IPS-18c (cell line): Measurements from ENCODE around the gene CRTC3.
"Not testable (repeated sequence)": the region's sequence is repeated elsewhere in the genome, so short reads cannot be mapped to it uniquely, and the experiment has no call there.

Experiments used
- H3K4me3 ChIP-seq: 2 replicates; pipeline ENCODE4 v1.7.0; 2013; ENCODE audit warnings: low read depth, mild to moderate bottlenecking, low read length, moderate library complexity; ENCODE audit not compliant: insufficient read depth
- H3K9me3 ChIP-seq: one replicate; pipeline ENCODE4 v1.6.1; 2013; ENCODE audit warnings: mild to moderate bottlenecking, low read length, moderate library complexity; ENCODE audit not compliant: control insufficient read depth, insufficient read depth

CRTC3 gene

DNA sequence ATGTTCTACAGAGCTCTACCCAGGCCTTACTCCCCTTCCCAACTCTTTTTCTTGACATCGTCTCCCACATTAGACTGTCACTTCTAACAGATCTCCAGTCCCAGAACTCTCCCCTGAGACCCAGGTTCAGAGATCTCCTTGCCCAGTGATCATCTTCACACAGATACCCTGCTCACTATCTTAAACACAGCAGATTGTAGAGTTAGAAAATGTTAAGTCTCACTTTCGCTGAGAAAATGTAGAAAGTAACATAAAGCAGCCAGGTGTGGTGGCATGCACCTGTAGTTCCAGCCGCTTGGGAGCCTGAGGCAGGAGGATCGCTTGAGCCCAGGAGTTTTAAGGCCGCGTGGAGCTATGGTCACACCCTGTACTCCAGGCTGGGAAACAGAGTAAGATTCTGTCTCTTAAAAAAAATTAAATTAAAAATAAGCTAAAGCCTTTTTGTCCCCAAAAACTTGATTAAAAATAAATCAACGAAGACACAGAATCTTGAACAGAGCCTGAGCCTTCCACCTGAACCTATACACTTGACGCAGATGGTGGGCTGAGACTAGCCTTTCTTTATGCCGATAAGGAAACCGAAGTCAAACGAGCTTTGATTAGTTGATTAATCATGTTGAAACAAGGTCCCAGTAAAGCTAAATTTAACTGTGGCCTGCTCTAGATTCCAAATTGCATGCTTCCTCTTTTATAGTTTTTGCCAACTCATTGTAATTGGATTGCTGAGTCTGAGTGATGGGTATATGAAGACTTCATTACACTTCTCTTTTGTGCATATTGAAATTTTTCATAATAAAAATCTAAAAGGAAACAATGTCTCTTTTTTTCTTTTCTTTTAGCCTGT lies 156.1 kb downstream of the CRTC3 start:
- Histone ChIP-seq H3K9me3 (no peaks in the 10 kb centered on the region), H3K4me3 (no peak overlapping the region)

DNA sequence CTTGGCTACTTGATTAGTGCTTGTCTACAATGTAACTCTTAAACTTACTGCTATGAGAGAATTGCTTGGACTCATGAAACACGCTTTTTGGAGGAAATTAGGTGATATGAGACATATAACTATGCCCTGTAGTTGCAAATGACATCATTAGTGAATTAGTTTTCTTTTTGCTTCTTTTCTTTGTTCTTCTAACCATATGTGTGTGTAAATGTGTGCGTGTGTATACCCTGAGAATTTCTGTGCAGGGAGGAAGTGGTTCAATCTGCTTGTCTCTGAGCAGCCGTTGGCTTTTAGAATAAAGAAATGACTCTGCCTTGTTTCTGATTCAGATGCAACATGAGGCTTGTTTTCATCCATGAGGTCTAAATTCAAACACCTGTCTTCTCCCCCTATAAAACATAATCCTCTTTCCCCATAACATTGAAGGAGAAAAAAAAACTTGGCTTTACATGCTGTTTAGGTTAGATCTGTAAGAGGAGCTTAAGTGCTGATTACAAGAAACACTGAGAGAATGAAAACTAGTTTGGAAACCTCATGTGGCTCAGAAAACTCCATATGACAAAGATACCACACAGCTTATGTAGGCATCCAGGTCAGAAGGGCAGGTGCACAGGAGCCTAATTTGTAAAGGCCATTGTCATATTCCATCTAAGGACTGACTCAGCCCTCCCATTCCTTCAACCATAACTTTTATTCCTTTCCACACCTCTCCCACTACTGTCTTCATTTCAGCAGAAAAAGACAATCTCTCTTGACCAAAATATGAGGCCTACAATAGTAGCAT lies 156.9 kb downstream of the CRTC3 start:
- Histone ChIP-seq H3K9me3 (no peaks in the 10 kb centered on the region), H3K4me3 (no peak overlapping the region)

- not testable (repeated sequence) for H3K4me3 ChIP-seq, H3K9me3 ChIP-seq
Observed at GRCh38 chr15:90689326-90689961, 159.7 kb downstream of the CRTC3 start.

DNA sequence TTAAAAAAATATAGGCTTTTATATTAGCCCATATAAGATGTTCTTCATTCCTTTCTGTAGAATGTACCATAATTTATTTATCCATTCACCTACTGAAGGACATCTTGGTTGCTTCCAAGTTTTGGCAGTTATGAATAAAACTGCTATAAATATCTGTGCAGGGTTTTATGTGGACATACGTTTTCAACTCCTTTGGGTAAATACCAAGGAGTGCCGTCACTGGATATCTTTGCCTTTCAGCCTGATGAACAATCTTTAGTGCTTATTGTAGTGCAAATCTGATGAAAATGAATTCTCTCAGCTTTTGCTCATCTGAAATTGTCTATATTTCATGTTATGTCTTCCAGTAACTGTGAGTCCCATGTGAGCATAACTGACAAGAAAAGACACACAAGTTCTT lies 160.9 kb downstream of the CRTC3 start:
- no peak overlapping the region for H3K4me3 ChIP-seq
- no peaks in the 10 kb centered on the region for H3K9me3 ChIP-seq

- no peaks in the 10 kb centered on the region for H3K9me3 ChIP-seq
- H3K4me3 ChIP-seq = no peak overlapping the region
Observed at GRCh38 chr15:90691369-90691768, 161.6 kb downstream of the CRTC3 start.

GRCh38 chr15:90691982-90692773 lies 162.5 kb downstream of the CRTC3 start:
- H3K9me3 ChIP-seq = no peaks in the 10 kb centered on the region
- H3K4me3 ChIP-seq = no peak overlapping the region
